ENCODE data around the gene CERK.

CERK gene

DNA sequence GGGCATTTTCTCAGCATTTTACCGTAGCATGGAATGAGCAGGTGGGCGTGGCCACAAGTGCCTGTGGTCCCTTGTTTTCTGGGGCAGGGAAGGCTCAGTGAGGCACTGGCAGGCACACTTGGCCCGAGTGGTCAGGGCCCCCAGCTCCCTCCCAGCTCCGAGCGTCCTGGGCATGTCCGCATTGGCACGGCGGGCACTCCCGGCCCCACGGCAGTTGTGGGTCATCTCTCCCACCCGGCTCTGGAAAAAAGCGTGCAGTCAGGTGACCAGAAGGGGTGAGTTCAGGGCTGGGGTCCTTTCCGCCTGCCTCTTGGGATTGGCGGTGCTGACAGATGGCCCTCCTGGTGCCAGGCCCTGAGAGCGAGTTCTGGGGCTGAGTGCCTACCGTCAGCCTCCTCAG, 62.1 kb downstream of the CERK start:
- DNase-seq, result no peak

DNA sequence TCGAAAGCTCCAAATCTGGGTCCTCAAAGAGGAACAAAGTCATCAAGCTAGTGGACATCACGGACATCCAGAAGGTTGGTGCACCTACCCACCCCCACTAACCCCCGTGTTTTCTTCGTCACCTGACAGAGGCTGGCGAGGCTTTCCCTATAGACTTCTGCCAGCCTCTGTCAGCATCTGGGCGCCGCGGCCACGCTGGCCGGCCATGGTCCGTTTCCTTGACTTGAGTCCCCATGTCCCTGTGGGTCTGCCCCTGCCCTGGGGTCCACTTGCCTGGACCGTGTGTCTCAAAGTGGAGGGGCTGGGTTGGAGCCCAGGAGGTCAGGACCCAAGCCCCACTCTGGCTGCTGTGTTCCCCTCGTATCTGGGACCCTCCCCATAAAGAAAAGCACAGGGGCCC, 62.6 kb downstream of the CERK start:
- DNase-seq, result no peak

GRCh38 chr22:46674906-46675305, 63.1 kb downstream of the CERK start:
- DNase-seq, result no peak

GRCh38 chr22:46674367-46674781, 63.7 kb downstream of the CERK start:
- DNase-seq, result no peak

GRCh38 chr22:46673662-46674236, 64.3 kb downstream of the CERK start:
- DNase-seq, result no peak

GRCh38 chr22:46673205-46673604, 64.8 kb downstream of the CERK start:
- no peak for DNase-seq

DNA sequence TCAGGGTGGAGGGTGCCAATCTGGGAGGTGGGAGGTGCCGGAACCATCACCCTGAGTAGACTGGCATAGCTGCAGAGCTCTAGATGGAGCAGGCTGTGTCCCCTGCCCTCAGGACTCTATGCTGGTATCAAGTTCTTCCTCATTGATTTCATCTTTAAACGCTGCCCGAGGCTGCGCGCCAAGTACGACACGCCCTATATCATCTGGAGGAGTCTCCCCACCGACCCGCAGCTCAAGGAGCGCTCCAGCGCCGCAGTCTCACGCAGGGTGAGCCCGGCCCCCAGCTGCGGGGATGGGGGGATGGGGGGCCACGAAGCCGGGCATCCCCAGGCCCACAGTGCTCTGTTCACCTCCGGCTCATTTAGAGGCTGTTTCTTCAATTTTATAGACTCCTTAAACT, 65.3 kb downstream of the CERK start:
- peak; percentile 36 for DNase-seq

DNA sequence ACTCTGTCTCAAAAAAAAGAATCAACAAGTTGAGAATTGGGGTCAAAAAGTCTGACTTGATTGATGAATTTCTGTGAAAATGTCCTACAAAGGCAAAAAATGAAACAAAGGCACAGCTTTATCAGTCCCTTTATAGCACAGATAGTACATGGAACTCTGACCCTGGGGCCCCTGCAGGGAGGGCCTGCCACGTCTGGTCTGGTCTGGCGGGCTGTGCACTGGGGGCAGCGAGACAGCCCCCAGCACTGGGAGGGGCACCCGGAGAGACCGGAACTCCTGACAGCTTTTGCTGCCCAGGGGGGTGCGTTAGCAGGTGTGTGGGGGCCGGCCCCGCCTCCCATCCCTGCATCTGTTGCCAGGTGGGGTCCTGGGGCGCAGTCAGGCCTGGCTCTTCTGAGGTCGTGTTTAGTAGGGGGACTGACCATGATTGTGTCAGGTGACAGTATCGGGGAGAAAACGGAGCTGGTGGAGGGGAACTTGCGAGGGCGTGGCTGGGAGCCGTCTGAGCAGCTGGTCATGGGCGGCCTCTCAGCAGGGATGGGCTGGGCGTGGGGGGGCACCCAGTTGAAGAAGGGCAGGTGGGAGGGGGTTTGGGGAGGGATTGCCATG, 66.1 kb downstream of the CERK start:
- no peak for DNase-seq

- no peak for DNase-seq
Measured at GRCh38 chr22:46669201-46669600, 68.9 kb downstream of the CERK start.

GRCh38 chr22:46668116-46668515, 69.9 kb downstream of the CERK start:
- DNase-seq, result no peak

GRCh38 chr22:46667245-46667623, 70.8 kb downstream of the CERK start:
- no peak for DNase-seq

DNA sequence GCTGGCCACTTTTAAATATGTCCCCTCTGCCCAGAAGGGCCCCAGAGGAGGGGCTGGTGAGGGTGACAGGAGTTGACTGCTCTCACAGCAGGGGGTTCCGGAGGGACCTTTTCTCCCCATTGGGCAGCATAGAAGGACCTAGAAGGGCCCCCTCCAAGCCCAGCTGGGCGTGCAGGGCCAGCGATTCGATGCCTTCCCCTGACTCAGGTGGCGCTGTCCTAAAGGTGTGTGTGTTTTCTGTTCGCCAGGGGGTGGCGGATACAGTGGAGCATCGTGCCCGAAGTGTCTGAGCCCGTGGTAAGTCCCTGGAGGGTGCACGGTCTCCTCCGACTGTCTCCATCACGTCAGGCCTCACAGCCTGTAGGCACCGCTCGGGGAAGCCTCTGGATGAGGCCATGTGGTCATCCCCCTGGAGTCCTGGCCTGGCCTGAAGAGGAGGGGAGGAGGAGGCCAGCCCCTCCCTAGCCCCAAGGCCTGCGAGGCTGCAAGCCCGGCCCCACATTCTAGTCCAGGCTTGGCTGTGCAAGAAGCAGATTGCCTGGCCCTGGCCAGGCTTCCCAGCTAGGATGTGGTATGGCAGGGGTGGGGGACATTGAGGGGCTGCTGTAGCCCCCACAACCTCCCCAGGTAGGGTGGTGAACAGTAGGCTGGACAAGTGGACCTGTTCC, 71.3 kb downstream of the CERK start:
- DNase-seq, result no peak

DNA sequence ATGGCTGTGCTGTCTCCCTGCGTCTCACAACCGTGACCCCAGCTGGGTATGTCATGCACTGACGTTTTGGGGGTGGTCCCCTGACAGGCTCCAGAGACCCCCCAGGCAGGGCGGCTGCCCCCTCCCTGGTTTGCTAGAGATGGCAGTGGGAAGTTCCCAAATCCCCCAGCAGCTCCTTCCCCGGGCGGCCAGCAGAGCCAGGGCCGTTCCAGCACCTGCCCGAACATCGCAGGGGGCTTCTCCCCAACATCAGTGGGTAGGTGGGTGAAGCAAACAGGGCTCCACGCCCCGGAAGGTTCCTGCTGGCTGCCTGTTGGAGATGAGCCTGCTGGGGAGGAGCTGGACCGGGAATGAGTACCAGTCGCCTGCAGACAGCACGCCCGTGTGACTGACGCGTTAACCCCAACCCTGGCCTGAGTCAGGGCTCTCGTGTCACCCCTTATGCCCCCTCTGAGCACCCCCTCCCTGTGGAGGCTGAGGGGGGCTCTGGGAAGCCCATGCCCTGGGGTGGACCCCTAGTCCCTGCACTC, 72.2 kb downstream of the CERK start:
- no peak for DNase-seq

- DNase-seq, result no peak
Measured at GRCh38 chr22:46665151-46665695, 72.8 kb downstream of the CERK start.

DNA sequence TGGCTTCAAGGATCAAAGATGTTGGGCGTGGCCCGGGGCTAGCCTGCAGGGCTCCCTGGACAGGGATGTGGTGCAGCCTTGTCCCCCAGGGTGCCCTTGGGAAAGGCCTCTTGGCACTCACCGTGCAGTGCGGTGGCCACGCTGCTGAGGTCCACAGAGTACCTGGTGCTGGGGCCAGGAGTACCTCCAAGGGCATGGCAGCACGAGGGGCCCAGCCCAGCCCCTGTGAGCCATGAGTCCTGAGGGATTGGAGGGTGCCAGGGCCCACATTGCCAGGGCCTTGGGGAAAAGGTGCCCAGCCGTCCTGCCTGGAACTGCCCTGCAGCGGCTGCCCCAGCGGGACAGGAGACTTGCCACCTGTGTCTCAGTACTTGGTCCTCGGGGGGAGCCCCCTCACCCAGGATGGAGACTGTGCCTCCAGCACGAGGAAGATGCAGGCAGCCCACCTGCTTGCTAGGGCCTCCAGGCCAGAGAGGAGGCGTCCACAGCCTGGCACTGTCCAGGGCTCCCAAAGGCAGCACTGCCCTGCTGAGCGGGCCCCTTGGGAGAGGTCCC, 73.7 kb downstream of the CERK start:
- no peak for DNase-seq

DNA sequence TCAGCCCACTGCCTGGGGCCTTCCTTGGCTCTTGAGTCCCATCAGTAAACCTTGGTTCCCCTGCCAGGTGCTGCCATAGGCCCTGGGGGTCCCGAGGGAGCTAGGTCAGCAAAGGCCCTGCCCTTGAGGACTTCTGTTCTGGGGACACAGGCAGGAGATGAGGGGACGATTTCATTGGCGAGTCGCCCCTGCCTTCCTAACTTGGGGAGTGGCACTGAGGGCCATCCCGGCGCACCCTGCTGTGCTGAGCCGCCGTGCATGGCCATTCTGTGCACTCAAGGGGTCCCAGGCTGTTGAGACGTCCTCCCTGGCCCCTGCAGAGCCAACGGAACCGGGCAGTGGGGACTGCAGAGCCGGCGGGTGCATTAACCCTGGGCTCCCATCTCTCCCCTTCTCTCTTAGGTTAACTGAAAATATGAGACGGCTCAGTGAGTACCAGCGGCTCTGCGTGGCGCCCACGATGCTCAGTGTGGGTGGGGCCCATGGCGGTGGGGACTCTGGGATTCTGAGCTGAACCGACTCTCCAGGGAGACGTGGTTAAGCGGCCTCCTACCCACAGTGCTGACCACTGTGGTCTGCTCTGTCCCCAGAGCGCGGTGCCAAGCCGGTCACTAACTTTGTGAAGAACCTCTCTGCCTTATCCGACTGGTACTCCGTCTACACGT, 74.5 kb downstream of the CERK start:
- no peak for DNase-seq

GRCh38 chr22:46663001-46663400, 75.1 kb downstream of the CERK start:
- DNase-seq, result no peak

DNA sequence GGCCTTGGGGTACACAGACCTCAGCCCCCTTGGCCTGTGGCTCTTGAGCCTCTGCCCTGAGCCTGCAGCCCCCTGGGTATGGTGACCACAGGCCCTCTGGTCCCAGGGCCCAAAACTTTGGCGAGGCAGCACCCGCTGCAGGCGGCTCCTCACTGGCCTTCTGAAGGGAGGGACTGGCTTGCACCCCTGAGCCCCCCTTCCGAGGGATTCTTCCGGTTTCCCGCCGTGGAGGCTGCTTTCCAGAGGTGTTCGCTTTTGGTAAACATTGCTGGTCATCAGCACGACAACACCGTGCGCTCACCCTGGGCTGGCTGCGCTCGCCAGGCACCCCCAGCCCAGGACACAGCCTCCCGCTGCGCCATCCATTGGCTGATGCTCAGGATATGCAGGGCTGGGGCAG, 75.8 kb downstream of the CERK start:
- DNase-seq, result no peak

- peak; percentile 77 for DNase-seq
Measured at GRCh38 chr22:46661221-46661851, 76.7 kb downstream of the CERK start.

- peak; percentile 54 for DNase-seq
Measured at GRCh38 chr22:46660604-46661201, 77.3 kb downstream of the CERK start.

- no peak for DNase-seq
Measured at GRCh38 chr22:46659791-46660186, 78.3 kb downstream of the CERK start.

- DNase-seq, result no peak
Measured at GRCh38 chr22:46659059-46659790, 78.8 kb downstream of the CERK start.
